ENCODE results near the gene GOLGA6B.
"Not testable (repeated sequence)": the region's sequence is repeated elsewhere in the genome, so short reads cannot be mapped to it uniquely, and the experiment has no call there.

DNA sequence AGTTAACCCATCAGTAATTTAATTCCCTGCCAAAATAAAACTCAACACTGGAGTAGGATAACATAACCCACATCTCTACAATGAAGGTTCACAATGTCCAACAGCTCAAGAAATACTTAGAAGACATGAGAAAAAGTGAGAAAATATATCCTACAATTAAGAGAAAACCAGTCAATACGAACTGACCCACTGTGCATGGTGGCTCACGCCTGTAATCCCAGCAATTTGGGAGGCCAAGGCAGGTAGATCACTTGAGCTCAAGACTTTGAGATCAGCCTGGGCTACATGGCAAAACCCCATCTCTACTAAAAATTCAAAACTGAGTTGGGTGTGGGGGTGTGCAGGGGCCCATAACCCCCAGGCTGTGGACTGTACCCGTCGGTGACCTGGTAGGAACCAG is 30.6 kb upstream of the GOLGA6B start:
- TF ChIP-seq CTCF (IDR thresholded peaks at IDR 0.05 in 2 of 3, conservative IDR thresholded peaks at IDR 0.05 in 1 of 3; ENCODE audit: borderline replicate concordance in 1 of 3, insufficient read depth in 1 of 3, low read depth in 2 of 3, low read length in 2 of 3); EZH2 (IDR thresholded peaks at IDR 0.05); EZH2phosphoT487 (IDR thresholded peaks at IDR 0.05; ENCODE audit: borderline replicate concordance); RAD21 (IDR thresholded peaks at IDR 0.05; ENCODE audit: low read depth); YY1 (IDR thresholded peaks at IDR 0.05; ENCODE audit: extremely low read depth, insufficient replicate concordance, low read depth, low read length); POLR2AphosphoS5 (IDR thresholded peaks at IDR 0.05; ENCODE audit: low read depth, low read length); ZNF274 (IDR thresholded peaks at IDR 0.05; ENCODE audit: low read depth, low read length); EGR1 (IDR thresholded peaks at IDR 0.05; ENCODE audit: low read depth): not testable (repeated sequence)
